AG09309 (cell line): ENCODE data around the gene OR11H12.
"Not testable (repeated sequence)": the region's sequence is repeated elsewhere in the genome, so short reads cannot be mapped to it uniquely, and the experiment has no call there.

Experiments
- DNase-seq: peaks from one replicate; pipeline ENCODE4 v3.0.0-alpha.2; 2010; ENCODE audit warnings: low read depth
- H3K4me3 ChIP-seq: 2 replicates; pipeline ENCODE4 v1.5.1; 2011; ENCODE audit warnings: mild to moderate bottlenecking, low read depth, low read length, moderate library complexity; ENCODE audit not compliant: control insufficient read depth

OR11H12 gene

GRCh38 chr14:18600817-18601216 lies at the start of gene OR11H12:
Gene OR11H12 (plus strand): TSS chr14:18601117. CDS start chr14:18601117, 0 bp downstream.
- not testable (repeated sequence) for DNase-seq, H3K4me3 ChIP-seq

- H3K4me3 ChIP-seq, DNase-seq: not testable (repeated sequence)
Measured at GRCh38 chr14:18582908-18583307, 18.0 kb upstream of the OR11H12 start.

DNA sequence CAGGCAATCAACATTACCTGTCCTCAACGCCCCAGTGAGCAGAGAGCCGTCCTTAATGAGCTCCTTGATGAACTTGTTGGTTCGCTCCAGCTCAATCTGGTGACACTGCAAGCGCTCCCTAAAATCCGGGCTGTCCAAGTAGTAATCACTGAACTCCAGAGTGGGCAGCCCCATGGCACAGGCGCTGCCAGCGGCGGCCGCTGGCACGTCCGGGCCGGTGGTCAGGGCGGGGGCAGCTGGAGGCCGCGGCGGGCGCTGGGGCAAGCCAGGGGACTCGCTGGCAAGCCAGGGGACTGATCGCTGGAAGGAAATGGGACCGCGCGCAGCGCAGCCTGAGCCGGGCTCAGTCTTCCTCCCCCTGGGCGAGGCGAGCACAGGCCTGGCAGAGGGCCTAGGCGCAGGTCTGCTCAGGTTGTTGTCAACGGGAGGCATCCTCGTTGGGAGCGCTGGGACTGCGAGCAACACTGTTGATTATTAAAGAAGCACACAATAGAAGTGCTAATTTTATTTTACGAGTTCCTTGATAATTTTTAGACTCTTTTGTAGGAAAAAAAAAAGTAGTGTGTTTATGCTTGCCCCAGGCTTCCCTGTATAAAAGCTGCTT lies 25.8 kb downstream of the OR11H12 start:
- H3K4me3 ChIP-seq, DNase-seq: not testable (repeated sequence)

DNA sequence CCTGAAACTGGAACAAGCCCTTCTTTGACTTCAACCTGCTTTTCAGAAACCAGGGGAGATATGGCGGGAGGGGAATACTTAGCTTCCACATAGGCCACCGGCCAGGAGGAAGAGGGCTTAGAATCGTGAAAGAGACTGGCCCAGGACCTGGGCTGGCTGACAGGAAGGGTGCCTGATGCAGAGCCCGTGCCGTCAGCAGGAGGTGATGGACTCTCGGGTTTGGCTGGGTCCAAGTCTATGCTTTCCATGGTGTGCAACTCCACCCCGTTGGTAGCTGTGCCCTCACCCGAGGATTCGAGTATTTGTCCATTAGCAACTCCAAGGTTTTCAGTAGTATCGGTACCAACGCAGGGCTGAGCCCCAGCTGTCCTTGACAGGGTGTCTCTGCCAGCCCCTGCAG lies 35.1 kb downstream of the OR11H12 start:
- DNase-seq, H3K4me3 ChIP-seq: not testable (repeated sequence)

DNA sequence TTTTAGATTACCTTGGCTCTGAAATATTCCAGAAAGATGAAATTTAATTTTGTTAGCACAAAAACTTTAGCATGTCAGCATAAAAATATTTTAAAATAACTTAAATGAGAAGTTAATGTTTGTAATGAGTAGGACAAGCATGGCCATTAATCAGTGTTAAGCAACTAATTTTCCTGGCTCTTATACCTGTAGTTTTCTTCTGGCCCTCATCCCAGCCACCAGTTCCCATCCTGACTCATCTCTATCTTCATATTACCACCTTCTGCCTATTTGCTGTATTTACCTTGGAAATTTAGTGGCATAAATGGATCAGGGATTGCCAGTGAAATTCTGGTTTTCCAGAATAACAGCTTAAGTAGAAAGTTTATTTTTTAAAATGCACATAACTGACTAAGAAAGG lies 37.1 kb downstream of the OR11H12 start:
- not testable (repeated sequence) for H3K4me3 ChIP-seq, DNase-seq

DNA sequence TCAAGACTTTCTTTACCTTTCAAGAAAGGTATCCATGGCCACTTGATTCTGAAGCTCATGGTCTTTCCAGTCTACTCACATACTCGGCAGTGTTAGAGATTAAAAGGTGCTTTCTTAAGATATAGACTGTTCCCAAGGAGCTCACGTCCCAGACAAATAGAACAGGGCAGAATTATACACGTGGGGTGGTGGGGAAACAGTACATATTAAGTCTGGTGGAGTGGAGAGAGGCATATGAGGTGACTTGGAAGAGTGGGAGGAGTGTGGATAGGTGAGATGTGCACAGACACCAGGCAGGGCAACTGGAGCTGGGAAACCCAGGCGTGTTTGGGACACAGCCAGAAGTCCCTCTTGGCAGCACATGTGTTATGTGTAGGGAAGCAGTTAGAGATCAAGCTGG lies 37.9 kb downstream of the OR11H12 start:
- H3K4me3 ChIP-seq, DNase-seq: not testable (repeated sequence)

DNA sequence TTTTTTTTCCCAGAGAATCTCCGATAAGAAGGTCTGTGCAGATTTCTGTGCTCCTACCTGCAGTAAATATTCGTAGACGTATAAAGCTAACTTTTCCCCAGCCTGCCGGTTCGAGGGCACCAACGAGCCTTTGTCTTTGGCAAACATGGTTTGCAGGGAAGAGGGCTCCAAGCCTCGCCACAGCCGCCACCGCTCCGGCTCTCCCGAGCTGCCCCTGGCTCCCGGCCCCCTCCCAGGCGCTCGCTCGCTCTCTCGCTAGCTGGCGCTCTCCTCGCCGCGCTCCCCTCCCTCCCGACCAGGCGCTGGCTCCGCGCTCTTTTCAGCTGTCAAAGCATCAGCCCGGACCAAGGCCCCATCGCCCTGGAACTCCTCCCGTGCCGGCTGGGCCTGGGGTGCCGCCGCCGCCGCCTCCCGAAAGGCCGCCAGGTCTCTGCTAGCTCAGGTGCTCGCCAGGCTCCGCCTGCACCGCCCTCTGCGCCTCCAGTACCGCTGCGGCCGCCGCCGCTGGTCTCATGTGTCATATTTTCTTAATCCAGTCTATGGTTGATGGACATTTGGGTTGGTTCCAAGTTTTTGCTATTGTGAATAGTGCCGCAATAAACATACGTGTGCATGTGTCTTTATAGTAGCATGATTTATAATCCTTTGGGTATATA lies 45.3 kb downstream of the OR11H12 start:
- not testable (repeated sequence) for H3K4me3 ChIP-seq

More for the DNA sequence above, 45.3 kb downstream of the OR11H12 start:
- not testable (repeated sequence) for DNase-seq
